Left renal pelvis (tissue), 4 donors: ENCODE measurements around the gene TERB2. TPM values are rescaled to one million over a fixed set of nuclear protein-coding genes. Genes with fewer than 3 reads are reported as not detected.
"Not testable (repeated sequence)": the region's sequence is repeated elsewhere in the genome, so short reads cannot be mapped to it uniquely, and the experiment has no call there.

Experiments used
- DNase-seq, 4 donors: peaks; one replicate each; pipeline ENCODE4 v3.0.0-alpha.2; 2013; ENCODE audit warnings: low read depth in 4 of 4, low spot score in 3 of 4
- polyA plus RNA-seq, 4 donors: library from polyadenylated mRNA; unstranded; fragments of 120-200 nt; gene quantifications; one replicate each; pipeline ENCODE4 v1.2.1, GENCODE V29; 2013; ENCODE audit not compliant: insufficient read length in 4 of 4

The TERB2 gene
- polyA plus RNA-seq, 4 donors: not detected

- DNase-seq: not testable (repeated sequence)
Observed at GRCh38 chr15:45001180-45001579, 44.7 kb downstream of the TERB2 start.

GRCh38 chr15:45003731-45004410 lies 47.4 kb downstream of the TERB2 start:
- DNase-seq: not testable (repeated sequence)

- DNase-seq: not testable (repeated sequence)
Observed at GRCh38 chr15:45004590-45005175, 48.2 kb downstream of the TERB2 start.

- no peak for DNase-seq
Observed at GRCh38 chr15:45009046-45009445, 52.6 kb downstream of the TERB2 start.

GRCh38 chr15:45015114-45015513 lies 58.6 kb downstream of the TERB2 start:
- not testable (repeated sequence) for DNase-seq

GRCh38 chr15:45020222-45020900 lies 63.9 kb downstream of the TERB2 start:
- not testable (repeated sequence) for DNase-seq

- DNase-seq: not testable (repeated sequence)
Observed at GRCh38 chr15:45020901-45021259, 64.4 kb downstream of the TERB2 start.

- DNase-seq: no peak
Observed at GRCh38 chr15:45021348-45021747, 64.9 kb downstream of the TERB2 start.

GRCh38 chr15:45022871-45023658 lies 66.6 kb downstream of the TERB2 start, which contains the start of gene SORD:
TSS of gene SORD (plus strand) at chr15:45023195. CDS start at chr15:45023284, 89 bp downstream.
- peak; percentile 79 to 89 (median 81) for DNase-seq

GRCh38 chr15:45023659-45024225 lies 67.3 kb downstream of the TERB2 start:
- DNase-seq: no peak

- not testable (repeated sequence) for DNase-seq
Observed at GRCh38 chr15:45024649-45025048, 68.2 kb downstream of the TERB2 start.

- not testable (repeated sequence) for DNase-seq
Observed at GRCh38 chr15:45025627-45026026, 69.1 kb downstream of the TERB2 start.

- DNase-seq: no peak
Observed at GRCh38 chr15:45026651-45027190, 70.2 kb downstream of the TERB2 start.

GRCh38 chr15:45027220-45027619 lies 70.7 kb downstream of the TERB2 start:
- DNase-seq: no peak

Other genes starting within 250 kb of the TERB2 start
- 1 to 10 TPM in 1 of 4 donors, under 1 TPM in 3; 0.56 to 1.8 (median 0.89) TPM for gene PATL2, start 245.4 kb upstream of the TERB2 start, polyA plus RNA-seq
- 1,000 to 10,000 TPM in 1 of 4 donors, 100 to 1,000 TPM in 3; 767 to 1,091 (median 933) TPM for gene B2M, start 245.2 kb upstream of the TERB2 start, polyA plus RNA-seq
- gene TRIM69, start 220.2 kb upstream of the TERB2 start, polyA plus RNA-seq: 10 to 100 TPM; 24.4 to 26.1 (median 24.9) TPM
- 10 to 100 TPM; 14.4 to 39.0 (median 28.5) TPM for gene SORD, start 66.5 kb downstream of the TERB2 start, polyA plus RNA-seq
- gene DUOX2, start 157.5 kb downstream of the TERB2 start, polyA plus RNA-seq: under 1 TPM; 0.06 to 0.22 (median 0.10) TPM
- not detected for gene DUOXA2, start 157.6 kb downstream of the TERB2 start, polyA plus RNA-seq
- gene DUOXA1, start 173.2 kb downstream of the TERB2 start, polyA plus RNA-seq: under 1 TPM; 0.10 to 0.66 (median 0.45) TPM
- 1 to 10 TPM; 1.8 to 5.4 (median 2.4) TPM for gene DUOX1, start 173.3 kb downstream of the TERB2 start, polyA plus RNA-seq
- 10 to 100 TPM; 13.5 to 19.5 (median 17.2) TPM for gene SHF, start 231.3 kb downstream of the TERB2 start, polyA plus RNA-seq